AG09309 (cell line): ENCODE measurements around the gene LUC7L2.

ENCODE experiments used
- DNase-seq: peaks from one replicate; pipeline ENCODE4 v3.0.0-alpha.2; 2010; ENCODE audit warnings: low read depth
- H3K4me3 ChIP-seq: 2 replicates; pipeline ENCODE4 v1.5.1; 2011; ENCODE audit warnings: mild to moderate bottlenecking, low read depth, low read length, moderate library complexity; ENCODE audit not compliant: control insufficient read depth
- TF ChIP-seq, protein P1 (sequence below): IDR thresholded peaks from 2 replicates; pipeline ENCODE4 v1.5.1; 2011; ENCODE audit warnings: mild to moderate bottlenecking, low read depth, low read length, inconsistent platforms; ENCODE audit not compliant: insufficient read depth, control insufficient read depth; ENCODE audit errors: missing control alignments

Gene LUC7L2

DNA sequence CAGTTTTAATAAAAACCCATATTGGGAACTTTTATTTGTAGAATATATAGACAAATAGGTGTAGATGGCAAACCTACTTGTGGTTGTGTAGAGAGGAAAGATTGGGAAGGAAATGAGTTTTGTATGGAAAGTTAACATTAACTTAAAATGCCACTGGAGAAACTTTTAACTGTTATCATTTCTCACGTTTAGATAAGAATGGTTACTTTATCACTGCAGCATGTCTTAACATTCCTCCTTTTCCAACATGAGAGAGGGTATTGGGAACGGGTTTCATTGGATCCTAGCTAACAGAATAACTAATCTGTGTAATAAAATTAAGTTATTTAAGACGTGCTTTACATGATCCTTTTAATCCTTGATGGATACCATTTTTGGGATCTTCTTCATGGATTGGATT is 1.8 kb downstream of the LUC7L2 start:
- H3K4me3 ChIP-seq: peak overlapping the region; percentile 87
- TF ChIP-seq, protein P1, sequence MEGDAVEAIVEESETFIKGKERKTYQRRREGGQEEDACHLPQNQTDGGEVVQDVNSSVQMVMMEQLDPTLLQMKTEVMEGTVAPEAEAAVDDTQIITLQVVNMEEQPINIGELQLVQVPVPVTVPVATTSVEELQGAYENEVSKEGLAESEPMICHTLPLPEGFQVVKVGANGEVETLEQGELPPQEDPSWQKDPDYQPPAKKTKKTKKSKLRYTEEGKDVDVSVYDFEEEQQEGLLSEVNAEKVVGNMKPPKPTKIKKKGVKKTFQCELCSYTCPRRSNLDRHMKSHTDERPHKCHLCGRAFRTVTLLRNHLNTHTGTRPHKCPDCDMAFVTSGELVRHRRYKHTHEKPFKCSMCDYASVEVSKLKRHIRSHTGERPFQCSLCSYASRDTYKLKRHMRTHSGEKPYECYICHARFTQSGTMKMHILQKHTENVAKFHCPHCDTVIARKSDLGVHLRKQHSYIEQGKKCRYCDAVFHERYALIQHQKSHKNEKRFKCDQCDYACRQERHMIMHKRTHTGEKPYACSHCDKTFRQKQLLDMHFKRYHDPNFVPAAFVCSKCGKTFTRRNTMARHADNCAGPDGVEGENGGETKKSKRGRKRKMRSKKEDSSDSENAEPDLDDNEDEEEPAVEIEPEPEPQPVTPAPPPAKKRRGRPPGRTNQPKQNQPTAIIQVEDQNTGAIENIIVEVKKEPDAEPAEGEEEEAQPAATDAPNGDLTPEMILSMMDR: no peak
- no peak for DNase-seq

DNA sequence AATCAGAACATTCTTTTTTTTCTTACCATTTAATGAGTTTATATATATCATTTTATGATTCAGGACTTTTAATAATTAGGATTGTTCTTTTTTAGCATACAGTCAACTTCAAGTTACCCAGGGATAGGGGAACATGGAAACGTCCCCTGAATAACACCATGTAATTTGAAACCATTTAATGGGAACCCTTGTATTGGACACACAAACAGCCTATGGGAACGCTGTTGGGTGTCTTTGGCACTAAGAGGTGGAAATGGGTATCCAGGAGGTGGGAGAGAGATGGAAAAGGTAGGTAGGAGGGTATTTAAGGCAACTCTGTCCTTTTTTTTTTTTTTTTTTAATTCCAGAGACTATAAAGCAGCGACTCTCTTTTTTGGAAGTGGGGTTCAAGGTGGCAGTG is 2.6 kb downstream of the LUC7L2 start:
- no peak overlapping the region for H3K4me3 ChIP-seq
- TF ChIP-seq, protein P1: no peak
- no peak for DNase-seq

DNA sequence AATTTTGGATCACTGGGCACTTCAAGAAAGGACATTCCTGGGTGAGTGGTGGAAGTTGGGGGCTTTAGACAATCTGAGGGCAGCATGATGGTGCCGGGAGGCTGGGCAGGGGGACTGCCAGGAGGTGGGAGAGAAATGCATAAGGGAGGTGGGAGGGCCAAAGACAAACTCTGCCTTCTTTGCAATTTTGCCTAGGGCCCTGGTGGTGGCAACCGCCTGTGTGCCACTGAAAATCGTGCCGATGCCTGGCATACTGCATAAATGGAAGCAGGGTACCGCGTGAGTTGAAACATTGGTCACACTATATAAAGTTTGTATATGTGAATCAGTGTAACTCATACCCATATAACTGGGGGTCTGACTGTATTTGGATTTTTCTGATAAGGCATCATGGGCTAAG is 3.3 kb downstream of the LUC7L2 start:
- TF ChIP-seq, protein P1: no peak
- DNase-seq: no peak
- H3K4me3 ChIP-seq: no peak overlapping the region

DNA sequence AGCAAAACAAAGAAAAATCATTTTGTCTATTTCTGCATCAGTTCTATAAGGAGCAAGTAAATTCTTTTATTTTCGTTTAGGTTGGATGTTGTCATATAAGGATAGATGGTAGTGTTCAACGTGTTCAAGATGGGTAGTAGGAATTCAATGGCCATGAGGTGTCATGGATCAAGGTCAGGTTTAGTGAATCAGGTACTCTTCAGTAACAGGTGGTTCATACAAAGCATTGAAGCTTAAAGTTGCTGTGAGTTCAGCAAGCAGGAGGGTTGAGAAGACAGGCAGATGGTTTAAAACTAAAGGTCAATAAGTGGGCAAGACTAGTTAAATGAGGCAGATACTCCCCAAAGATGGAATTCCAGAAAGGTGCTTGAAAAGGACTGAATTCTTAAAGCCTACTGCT is 5.6 kb downstream of the LUC7L2 start:
- TF ChIP-seq, protein P1: no peak
- no peak for DNase-seq
- H3K4me3 ChIP-seq: no peak overlapping the region

DNA sequence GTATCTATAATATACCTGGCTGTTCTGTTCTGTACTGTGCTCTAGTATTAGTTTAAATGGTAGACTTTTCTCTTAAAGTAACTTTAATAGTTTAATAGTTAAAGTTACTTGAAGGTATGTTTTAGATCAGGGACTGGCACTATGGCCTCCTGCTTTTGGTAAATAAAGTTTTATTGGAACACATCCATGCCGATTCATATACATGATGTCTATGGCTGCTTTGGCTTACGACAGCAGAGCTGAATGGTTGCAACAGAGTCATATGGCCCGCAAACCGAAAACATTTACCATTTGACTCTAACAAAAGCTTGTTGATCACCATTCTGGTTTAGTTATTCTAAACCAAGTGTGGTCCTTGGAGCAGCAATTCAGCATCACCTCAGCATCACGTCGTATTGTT is 6.7 kb downstream of the LUC7L2 start:
- DNase-seq: no peak
- TF ChIP-seq, protein P1: no peak
- H3K4me3 ChIP-seq: no peak overlapping the region

DNA sequence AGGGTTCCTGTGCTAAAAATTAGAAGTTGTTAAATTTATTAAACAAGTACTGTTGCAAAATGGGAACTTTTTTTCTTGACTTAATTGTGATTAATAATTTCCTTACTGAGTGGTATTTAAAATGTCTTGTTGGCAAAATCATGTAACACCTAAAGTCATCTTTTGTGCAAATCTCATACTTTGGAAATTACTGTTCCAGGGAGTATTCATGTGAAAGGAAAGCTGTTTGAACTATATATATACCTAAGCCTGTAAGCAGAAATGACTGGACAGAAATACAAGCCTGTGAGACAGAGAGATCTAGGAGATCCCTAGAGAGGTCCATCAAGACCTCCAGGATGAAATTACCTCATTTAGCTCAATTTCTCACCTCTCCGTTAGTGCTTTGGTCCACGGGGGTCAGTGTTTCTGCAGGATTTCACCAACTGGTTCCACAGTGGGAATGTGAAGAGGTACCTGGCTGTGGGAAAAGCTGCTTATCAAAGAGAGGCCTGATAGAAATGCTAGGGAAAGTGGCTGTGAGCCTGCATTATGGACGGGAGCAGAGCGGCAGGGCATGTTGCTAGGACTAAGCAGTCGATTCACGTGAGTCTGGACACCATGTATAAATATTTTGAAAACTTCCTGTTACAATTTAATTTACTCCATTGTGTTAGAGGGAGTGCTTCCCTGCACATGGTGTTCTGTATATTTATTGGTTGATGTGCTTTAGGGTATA is 7.9 kb downstream of the LUC7L2 start:
- TF ChIP-seq, protein P1: no peak
- H3K4me3 ChIP-seq: no peak overlapping the region

DNA sequence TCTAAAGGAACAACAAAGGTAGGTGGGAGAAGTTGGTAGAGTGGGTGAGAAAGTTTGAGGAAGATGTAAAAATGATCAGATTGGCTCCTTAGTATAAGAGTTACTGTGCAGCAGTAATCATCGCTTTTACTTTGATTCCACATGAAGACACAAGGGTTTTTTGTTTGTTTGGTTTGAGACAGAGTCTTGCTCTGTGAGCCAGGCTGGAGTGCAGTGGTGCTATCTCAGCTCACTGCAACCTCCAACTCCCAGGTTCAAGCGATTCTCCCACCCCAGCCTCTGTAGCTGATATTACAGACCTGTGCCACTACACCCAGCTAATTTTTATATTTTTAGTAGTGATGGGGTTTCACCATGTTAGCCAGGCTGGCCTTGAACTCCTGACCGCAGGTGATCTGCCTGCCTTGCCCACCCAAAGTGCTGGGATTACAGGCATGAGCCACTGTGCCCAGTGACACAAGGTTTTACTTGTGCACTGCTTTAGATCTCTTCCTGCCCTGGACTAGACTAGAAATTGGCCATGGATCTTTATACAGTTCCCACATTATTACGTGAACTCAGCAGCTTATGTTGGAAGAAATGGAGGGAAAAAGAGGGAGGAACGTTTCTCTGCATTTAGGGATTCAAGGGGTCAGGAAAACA is 10.7 kb downstream of the LUC7L2 start:
- no peak overlapping the region for H3K4me3 ChIP-seq
- TF ChIP-seq, protein P1: no peak
- no peak for DNase-seq

More for the DNA sequence above, 7.9 kb downstream of the LUC7L2 start:
- DNase-seq: no peak
